IMR-90 (cell line): ENCODE results near the gene PLXDC2. TPM values are rescaled to one million over a fixed set of nuclear protein-coding genes. Genes with fewer than 3 reads are reported as not detected.

Experiments used
- ATAC-seq: fragments of 200-7000 bp; cut with Tn5 transposase; 2 replicates; pipeline ENCODE4 v1.9.1; 2020; ENCODE audit warnings: low read depth, mild to moderate bottlenecking, moderate library complexity
- BruUV-seq: library from RNA; stranded (reverse); fragments of 400-500 nt; replicated peaks from 2 replicates; lab custom pipeline; 2021; lab: Mats Ljungman, UMichigan
- CTCF ChIA-PET: fragments of 300-600 bp; formaldehyde crosslinking; extraction: SDS; loops from one replicate; lab custom pipeline; 2021; ENCODE audit warnings: antibody characterized with exemption; lab: Yijun Ruan, JAX
- POLR2A ChIA-PET: fragments of 300-600 bp; sonication (Branson Sonifier 250); formaldehyde crosslinking; loops from one replicate; lab custom pipeline; 2022; ENCODE audit warnings: antibody characterized with exemption; ENCODE audit not compliant: unreplicated experiment; lab: Charles Lee
- DNase-seq: peaks from one replicate; pipeline ENCODE4 v3.0.0; 2013
- H2AFZ ChIP-seq: replicated peaks from 2 replicates; pipeline ENCODE3; 2013; ENCODE audit warnings: low read length, mild to moderate bottlenecking; ENCODE audit not compliant: poor library complexity
- H2AK5ac ChIP-seq: 2 replicates; pipeline ENCODE4 v1.6.1; 2013; ENCODE audit warnings: low read depth, low read length, inconsistent platforms
- H2AK9ac ChIP-seq: replicated peaks from 2 replicates; pipeline ENCODE3; 2013; ENCODE audit warnings: mild to moderate bottlenecking, low read depth, low read length, moderate library complexity; ENCODE audit not compliant: poor library complexity
- H2BK120ac ChIP-seq: 2 replicates; pipeline ENCODE4 v1.6.1; 2013; ENCODE audit warnings: low read depth, low read length, inconsistent platforms
- H2BK15ac ChIP-seq: 3 replicates; pipeline ENCODE4 v1.6.1; 2013; ENCODE audit warnings: low read depth, low read length, inconsistent platforms
- H2BK20ac ChIP-seq: 2 replicates; pipeline ENCODE4 v1.6.1; 2013; ENCODE audit warnings: low read depth, mild to moderate bottlenecking, inconsistent platforms, low read length, moderate library complexity
- H2BK5ac ChIP-seq: 2 replicates; pipeline ENCODE4 v1.6.1; 2013; ENCODE audit warnings: mild to moderate bottlenecking, low read depth, low read length, inconsistent platforms; ENCODE audit not compliant: poor library complexity, severe bottlenecking
- H3K14ac ChIP-seq: replicated peaks from 2 replicates; pipeline ENCODE4 v1.6.1; 2013; ENCODE audit warnings: low read depth, low read length, inconsistent platforms
- H3K18ac ChIP-seq: 2 replicates; pipeline ENCODE4 v1.6.1; 2013; ENCODE audit warnings: low read depth, low read length, control low read depth
- H3K23ac ChIP-seq: 2 replicates; pipeline ENCODE4 v1.6.1; 2013; ENCODE audit warnings: low read depth, low read length, inconsistent platforms
- H3K27ac ChIP-seq: 2 replicates; pipeline ENCODE4 v1.5.1; 2013; ENCODE audit warnings: mild to moderate bottlenecking, control low read depth, low read length; ENCODE audit not compliant: insufficient read depth
- H3K27me3 ChIP-seq: 2 replicates; pipeline ENCODE4 v1.6.1; 2013; ENCODE audit warnings: low read length; ENCODE audit not compliant: control insufficient read depth, insufficient read depth
- H3K36me3 ChIP-seq: 2 replicates; pipeline ENCODE4 v1.6.1; 2013; ENCODE audit warnings: low read length, mixed read lengths; ENCODE audit not compliant: control insufficient read depth, insufficient read depth
- H3K4ac ChIP-seq: 2 replicates; pipeline ENCODE4 v1.6.1; 2013; ENCODE audit warnings: low read depth, low read length, inconsistent platforms
- H3K4me1 ChIP-seq: 2 replicates; pipeline ENCODE4 v1.6.1; 2013; ENCODE audit warnings: low read length, mixed read lengths; ENCODE audit not compliant: control insufficient read depth, insufficient read depth
- H3K4me2 ChIP-seq: 2 replicates; pipeline ENCODE4 v1.6.1; 2013; ENCODE audit warnings: low read depth, mild to moderate bottlenecking, control low read depth, low read length, moderate library complexity
- H3K4me3 ChIP-seq: 2 replicates; pipeline ENCODE4 v1.5.1; 2013; ENCODE audit warnings: low read depth, mild to moderate bottlenecking, control low read depth, low read length, moderate library complexity; ENCODE audit not compliant: insufficient read depth
- H3K56ac ChIP-seq: 2 replicates; pipeline ENCODE4 v1.6.1; 2013; ENCODE audit warnings: low read length, inconsistent platforms; ENCODE audit not compliant: insufficient read depth; ENCODE audit errors: extremely low read depth
- H3K79me1 ChIP-seq, 2 experiments: 2 replicates each; pipeline ENCODE4 v1.6.1; 2013; ENCODE audit warnings: low read length in 2 of 2, inconsistent platforms in 1 of 2, low read depth in 1 of 2
- H3K9ac ChIP-seq: 2 replicates; pipeline ENCODE4 v1.6.1; 2013; ENCODE audit warnings: low read depth, low read length, control low read depth
- H3K9me1 ChIP-seq: 2 replicates; pipeline ENCODE4 v1.6.1; 2013; ENCODE audit warnings: low read length, inconsistent platforms; ENCODE audit not compliant: insufficient read depth
- H3K9me3 ChIP-seq: 2 replicates; pipeline ENCODE4 v1.6.1; 2013; ENCODE audit warnings: low read length; ENCODE audit not compliant: control insufficient read depth, insufficient read depth
- H4K20me1 ChIP-seq: 2 replicates; pipeline ENCODE4 v1.6.1; 2013; ENCODE audit warnings: low read length, inconsistent platforms; ENCODE audit not compliant: insufficient read depth
- H4K5ac ChIP-seq: 2 replicates; pipeline ENCODE4 v1.6.1; 2013; ENCODE audit warnings: mild to moderate bottlenecking, low read depth, low read length, control low read depth
- H4K8ac ChIP-seq, 2 experiments: 2 replicates each; pipeline ENCODE4 v1.6.1; 2013; ENCODE audit warnings: low read depth in 2 of 2, low read length in 2 of 2, control low read depth in 1 of 2, inconsistent platforms in 1 of 2
- H4K91ac ChIP-seq: 2 replicates; pipeline ENCODE4 v1.6.1; 2013; ENCODE audit warnings: low read depth, low read length, inconsistent platforms; ENCODE audit not compliant: insufficient read depth
- BHLHE40 ChIP-seq: fragments of 150-350 bp; IDR thresholded peaks from 2 replicates; pipeline ENCODE4 v1.6.1; 2016; ENCODE audit warnings: mild to moderate bottlenecking, low read depth, low read length
- CEBPB ChIP-seq: IDR thresholded peaks from 2 replicates; pipeline ENCODE4 v1.6.1; 2012; ENCODE audit warnings: low read depth, low read length, improper control_type of control experiment
- CHD1 ChIP-seq: IDR thresholded peaks from 2 replicates; pipeline ENCODE4 v1.6.1; 2012; ENCODE audit warnings: low read depth, low read length, improper control_type of control experiment
- CTCF ChIP-seq: conservative IDR thresholded peaks from 2 replicates; pipeline ENCODE4 v1.5.1; 2012; ENCODE audit warnings: mild to moderate bottlenecking, low read depth, low read length, improper control_type of control experiment
- FOS ChIP-seq: fragments of 150-350 bp; IDR thresholded peaks from 2 replicates; pipeline ENCODE4 v1.6.1; 2016; ENCODE audit warnings: low read depth, low read length
- MAFK ChIP-seq: IDR thresholded peaks from 2 replicates; pipeline ENCODE4 v1.6.1; 2012; ENCODE audit warnings: low read depth, low read length, improper control_type of control experiment
- MAZ ChIP-seq: IDR thresholded peaks from 2 replicates; pipeline ENCODE4 v1.6.1; 2012; ENCODE audit warnings: low read depth, mild to moderate bottlenecking, low read length, improper control_type of control experiment, moderate library complexity, borderline replicate concordance
- MXI1 ChIP-seq: IDR thresholded peaks from 2 replicates; pipeline ENCODE4 v1.6.1; 2012; ENCODE audit warnings: low read depth, mild to moderate bottlenecking, low read length, moderate library complexity, borderline replicate concordance
- NFE2L2 ChIP-seq: fragments of 150-350 bp; IDR thresholded peaks from 2 replicates; pipeline ENCODE4 v1.6.1; 2016; ENCODE audit warnings: low read depth, mild to moderate bottlenecking, low read length
- POLR2A ChIP-seq: IDR thresholded peaks from 2 replicates; pipeline ENCODE4 v1.6.1; 2012; ENCODE audit warnings: mild to moderate bottlenecking, low read depth, low read length
- RAD21 ChIP-seq: IDR thresholded peaks from 2 replicates; pipeline ENCODE4 v1.6.1; 2012; ENCODE audit warnings: low read length, improper control_type of control experiment
- RCOR1 ChIP-seq: IDR thresholded peaks from 2 replicates; pipeline ENCODE4 v1.6.1; 2012; ENCODE audit warnings: mild to moderate bottlenecking, low read length, improper control_type of control experiment; ENCODE audit not compliant: insufficient replicate concordance
- RFX5 ChIP-seq: IDR thresholded peaks from 2 replicates; pipeline ENCODE4 v1.8.0; 2012; ENCODE audit warnings: low read depth, mild to moderate bottlenecking, low read length, moderate library complexity
- SMC3 ChIP-seq: fragments of 150-350 bp; IDR thresholded peaks from 2 replicates; pipeline ENCODE4 v1.6.1; 2016; ENCODE audit warnings: low read depth, mild to moderate bottlenecking, antibody characterized with exemption, low read length, moderate library complexity
- WGBS, 2 experiments: methylation state at CpG; one replicate each; pipeline versions ENCODE4 v1.1.5 to v1.1.7; 2013; ENCODE audit warnings: missing lambda C conversion rate in 2 of 2; ENCODE audit not compliant: insufficient read length in 1 of 2; ENCODE audit errors: extremely low coverage in 2 of 2; 5-methylcytosine and 5-hydroxymethylcytosine counted together
- dilution Hi-C: fragments of 300-500 bp; cut with HindIII; formaldehyde crosslinking; loops from one replicate; pipeline ENCODE4 v1.14.3; 2018; ENCODE audit warnings: low sequenced_read_pairs; ENCODE audit not compliant: unreplicated experiment
- in situ Hi-C: fragments of 300-500 bp; cut with MboI; formaldehyde crosslinking; loops from 3 replicates; pipeline ENCODE4 v1.14.3; 2019; ENCODE audit warnings: low sequenced_read_pairs, inconsistent platforms, mixed read lengths
- intact Hi-C: fragments of 100-400 bp; cut with micrococcal nuclease; formaldehyde crosslinking; loops from 2 replicates; pipeline ENCODE4 v1.10.0; 2022
- polyA plus RNA-seq, 3 experiments: library from polyadenylated mRNA; depleted of rRNA; stranded (reverse); fragments of >200 nt; gene quantifications; 2 replicates each; pipeline ENCODE4 v1.2.3, GENCODE V29; 2012; ENCODE audit warnings: low replicate concordance in 1 of 3
- total RNA-seq: library from RNA; depleted of rRNA; stranded (reverse); fragments of >200 nt; gene quantifications from 2 replicates; pipeline ENCODE4 v1.2.3, GENCODE V29; 2012
- TF ChIP-seq, protein P1 (sequence below): fragments of 150-350 bp; IDR thresholded peaks from 2 replicates; pipeline ENCODE4 v1.6.1; 2016; ENCODE audit warnings: low read depth, mild to moderate bottlenecking, low read length, moderate library complexity, borderline replicate concordance
- TF ChIP-seq, protein P2 (sequence below): fragments of 150-350 bp; IDR thresholded peaks from 2 replicates; pipeline ENCODE4 v1.6.1; 2017; ENCODE audit warnings: mild to moderate bottlenecking, antibody characterized with exemption, low read length, low read depth

PLXDC2 gene
- total and polyA plus RNA-seq, 2 of the 4 experiments (the other 2 are of a cell fraction): 3.2 to 6.1 TPM

GRCh38 chr10:20166096-20166675 is 350.0 kb downstream of the PLXDC2 start:
- Histone ChIP-seq H3K9me3 (no peaks in the 10 kb centered on the region), H2AK5ac (no peak overlapping the region), H3K9me1 (no peaks in the 10 kb centered on the region), H3K4ac (no peak overlapping the region), H3K14ac (no peak overlapping the region), H3K4me2 (no peak overlapping the region), H3K27ac (no peak overlapping the region), H2AFZ (no peak overlapping the region), H3K79me1 (no peaks in the 10 kb centered on the region), H4K8ac (no peak overlapping the region), H4K20me1 (no peaks in the 10 kb centered on the region), H2AK9ac (no peak overlapping the region), H3K27me3 (no peaks in the 10 kb centered on the region), H2BK5ac (no peak overlapping the region), H3K4me1 (no peaks in the 10 kb centered on the region), H4K5ac (no peak overlapping the region), H2BK20ac (no peak overlapping the region), H2BK15ac (no peak overlapping the region), H4K91ac (no peak overlapping the region), H3K23ac (no peak overlapping the region), H3K18ac (no peak overlapping the region), H3K56ac (no peak overlapping the region), H2BK120ac (no peak overlapping the region), H3K9ac (no peak overlapping the region), H3K4me3 (no peak overlapping the region), H3K36me3 (no peaks in the 10 kb centered on the region)
- DNase-seq (no peak), ATAC-seq (no peak)
- BruUV-seq: no TSS peak
- dilution Hi-C loops (no loop called here), in situ Hi-C loops (no loop called here), intact Hi-C loops (no loop called here)
- POLR2A ChIA-PET: no interaction called here
- TF ChIP-seq CEBPB (no peak), MXI1 (no peak), BHLHE40 (no peak), RAD21 (no peak), MAZ (no peak), POLR2A (no peak), NFE2L2 (no peak), CTCF (no peak), RFX5 (no peak), FOS (no peak), CHD1 (no peak), RCOR1 (no peak), SMC3 (no peak), MAFK (no peak)
- TF ChIP-seq, protein P1, sequence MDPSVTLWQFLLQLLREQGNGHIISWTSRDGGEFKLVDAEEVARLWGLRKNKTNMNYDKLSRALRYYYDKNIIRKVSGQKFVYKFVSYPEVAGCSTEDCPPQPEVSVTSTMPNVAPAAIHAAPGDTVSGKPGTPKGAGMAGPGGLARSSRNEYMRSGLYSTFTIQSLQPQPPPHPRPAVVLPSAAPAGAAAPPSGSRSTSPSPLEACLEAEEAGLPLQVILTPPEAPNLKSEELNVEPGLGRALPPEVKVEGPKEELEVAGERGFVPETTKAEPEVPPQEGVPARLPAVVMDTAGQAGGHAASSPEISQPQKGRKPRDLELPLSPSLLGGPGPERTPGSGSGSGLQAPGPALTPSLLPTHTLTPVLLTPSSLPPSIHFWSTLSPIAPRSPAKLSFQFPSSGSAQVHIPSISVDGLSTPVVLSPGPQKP: no peak
- TF ChIP-seq, protein P2, sequence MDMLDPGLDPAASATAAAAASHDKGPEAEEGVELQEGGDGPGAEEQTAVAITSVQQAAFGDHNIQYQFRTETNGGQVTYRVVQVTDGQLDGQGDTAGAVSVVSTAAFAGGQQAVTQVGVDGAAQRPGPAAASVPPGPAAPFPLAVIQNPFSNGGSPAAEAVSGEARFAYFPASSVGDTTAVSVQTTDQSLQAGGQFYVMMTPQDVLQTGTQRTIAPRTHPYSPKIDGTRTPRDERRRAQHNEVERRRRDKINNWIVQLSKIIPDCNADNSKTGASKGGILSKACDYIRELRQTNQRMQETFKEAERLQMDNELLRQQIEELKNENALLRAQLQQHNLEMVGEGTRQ: no peak
- WGBS, 2 experiments: 95% methylated on average over 2 of the region's 5 CpGs; no CpG with 5 or more reads in 1 of the 2 experiments
- CTCF ChIA-PET: no interaction called here
